Measurements from ENCODE around the gene CFAP74. TPM values are rescaled to one million over a fixed set of nuclear protein-coding genes. Genes with fewer than 3 reads are reported as not detected.

Gene CFAP74
- total and polyA plus RNA-seq, 9 donors: 0.05 to 8.0 (median 0.58) TPM; not detected in 1

GRCh38 chr1:2052054-2052679 lies 48.6 kb upstream of the CFAP74 start:
- 60 to 75% (median 65%) methylated on average over 16 of the region's 16 CpGs for WGBS, 3 donors
- no peaks in the 10 kb centered on the region for H3K36me3 ChIP-seq

GRCh38 chr1:2050793-2051682 lies 47.5 kb upstream of the CFAP74 start:
- TF ChIP-seq EP300 (IDR thresholded peaks at IDR 0.05) (no peak), POLR2A (IDR thresholded peaks at IDR 0.05) (no peak), CTCF (IDR thresholded peaks at IDR 0.05) (no peak)
- no peak for DNase-seq
- intact Hi-C loops (cut with DNase I): no loop called here
- Histone ChIP-seq H3K9me3 (no peaks in the 10 kb centered on the region), H3K27ac (no peak overlapping the region), H3K4me1 (ENCODE audit: insufficient read depth) (peaks cover 4% of the 10 kb centered on the region), H3K27me3 (no peaks in the 10 kb centered on the region), H3K36me3 (no peaks in the 10 kb centered on the region), H3K4me3 (peak overlapping the region; percentile 39)
- 7 to 15% (median 12%) methylated on average over 78 to 84 of the region's 84 CpGs for WGBS, 3 donors

More at GRCh38 chr1:2052054-2052679, 48.6 kb upstream of the CFAP74 start:
- H3K27me3 ChIP-seq: no peaks in the 10 kb centered on the region
- H3K27ac ChIP-seq: no peak overlapping the region
- no peak overlapping the region for H3K4me3 ChIP-seq
- peaks cover 4% of the 10 kb centered on the region for H3K4me1 ChIP-seq (ENCODE audit: insufficient read depth)
- TF ChIP-seq EP300 (IDR thresholded peaks at IDR 0.05): no peak
- no peak for DNase-seq
- intact Hi-C loops (cut with DNase I): no loop called here
- no peaks in the 10 kb centered on the region for H3K9me3 ChIP-seq

- intact Hi-C loops (cut with DNase I): no loop called here
- 0 to 1% (median 0%) methylated on average over 3 to 50 of the region's 51 CpGs for WGBS, 3 donors
- no peak for DNase-seq
- Histone ChIP-seq H3K4me1 (ENCODE audit: insufficient read depth) (peaks cover 4% of the 10 kb centered on the region), H3K4me3 (peak overlapping the region; percentile 39), H3K36me3 (no peaks in the 10 kb centered on the region), H3K27ac (no peak overlapping the region), H3K27me3 (no peaks in the 10 kb centered on the region), H3K9me3 (no peaks in the 10 kb centered on the region)
- TF ChIP-seq CTCF (IDR thresholded peaks at IDR 0.05) (no peak), POLR2A (IDR thresholded peaks at IDR 0.05) (no peak), EP300 (IDR thresholded peaks at IDR 0.05) (no peak)
Observed at GRCh38 chr1:2050461-2050792, 46.8 kb upstream of the CFAP74 start.

- DNase-seq: peak; percentile 51 to 76 (median 63)
- Histone ChIP-seq H3K27ac (no peak within 1 kb of the TSS), H3K4me1 (ENCODE audit: insufficient read depth) (peaks cover 4% of the 10 kb centered on the region), H3K4me3 (peak within 1 kb of the TSS; percentile 39), H3K9me3 (no peaks in the 10 kb centered on the region), H3K27me3 (no peaks in the 10 kb centered on the region), H3K36me3 (no peaks in the 10 kb centered on the region)
- WGBS, 3 donors: 1% methylated on average over 39 to 79 of the region's 83 CpGs
- intact Hi-C loops (cut with DNase I): loop anchor here (5.0 kb wide), 4 partner anchors 88 to 108 kb away; no protein-coding TSS in a partner anchor
- TF ChIP-seq EP300 (IDR thresholded peaks at IDR 0.05): no peak
- TF ChIP-seq CTCF (IDR thresholded peaks at IDR 0.05): no peak
- TF ChIP-seq POLR2A (IDR thresholded peaks at IDR 0.05): no peak
Observed at GRCh38 chr1:2049718-2050431, 46.3 kb upstream of the CFAP74 start, which contains the start of gene PRKCZ. PRKCZ (plus strand) TSS chr1:2050411; CDS start chr1:2050631, 220 bp downstream.
